H1 (cell line): Measurements from ENCODE around the gene AFAP1L1. TPM values are rescaled to one million over a fixed set of nuclear protein-coding genes. Genes with fewer than 3 reads are reported as not detected.

Source experiments
- CREB1 ChIP-seq: IDR thresholded peaks from 2 replicates; pipeline ENCODE4 v1.6.1; 2012; ENCODE audit warnings: inconsistent platforms
- POLR2AphosphoS5 ChIP-seq: IDR thresholded peaks from 2 replicates; pipeline ENCODE4 v1.6.1; 2011; ENCODE audit warnings: low read depth, low read length
- RBBP5 ChIP-seq: IDR thresholded peaks from 2 replicates; pipeline ENCODE4 v1.7.1; 2012; ENCODE audit warnings: low read depth, mild to moderate bottlenecking, inconsistent platforms, low read length, moderate library complexity, borderline replicate concordance
- RFX5 ChIP-seq: IDR thresholded peaks from 2 replicates; pipeline ENCODE4 v1.6.1; 2011; ENCODE audit warnings: low read depth, low read length, improper control_type of control experiment, borderline replicate concordance
- SP4 ChIP-seq: IDR thresholded peaks from 2 replicates; pipeline ENCODE4 v1.6.1; 2012; ENCODE audit warnings: low read length, inconsistent platforms
- TAF7 ChIP-seq: optimal IDR thresholded peaks from 2 replicates; pipeline ENCODE3; 2011; ENCODE audit warnings: low read depth, mild to moderate bottlenecking, inconsistent platforms, low read length, moderate library complexity, borderline replicate concordance
- polyA plus RNA-seq, 7 experiments: library from polyadenylated mRNA; depleted of rRNA in 3 of 7; stranded (reverse) in 5 of 7; unstranded in 2 of 7; fragments of >200 nt in 5 of 7; fragments of 200-250 nt in 2 of 7; gene quantifications; 1 replicate in 5 of 7; 2 replicates in 1 of 7; 4 replicates in 1 of 7; pipeline versions ENCODE4 v1.2.1 to v1.2.3, GENCODE V29; 2011 to 2013; ENCODE audit warnings: missing spikeins in 2 of 7, mixed read lengths in 2 of 7
- total RNA-seq: library from RNA; stranded (reverse); fragmentation: NEBNext Ultra II Directional; extraction: Animal tissue kit (Norgen Biotek cat#: 25700); gene quantifications from 2 replicates; pipeline ENCODE4 v1.2.1, GENCODE V29; 2021
- TF ChIP-seq, protein P1 (sequence below): fragments of 300-600 bp; sonication (generic); IDR thresholded peaks from 2 replicates; pipeline ENCODE4 v1.7.1; 2012; ENCODE audit warnings: low read length, moderate library complexity, mild to moderate bottlenecking, inconsistent platforms; ENCODE audit not compliant: insufficient replicate concordance

The AFAP1L1 gene
- total and polyA plus RNA-seq, 2 of the 8 experiments (the other 6 are each of a cell fraction or from before 2014, with no cell fraction given) = 0.79 to 4.7 TPM

- no peak for TF ChIP-seq RBBP5
- TF ChIP-seq, protein P1, sequence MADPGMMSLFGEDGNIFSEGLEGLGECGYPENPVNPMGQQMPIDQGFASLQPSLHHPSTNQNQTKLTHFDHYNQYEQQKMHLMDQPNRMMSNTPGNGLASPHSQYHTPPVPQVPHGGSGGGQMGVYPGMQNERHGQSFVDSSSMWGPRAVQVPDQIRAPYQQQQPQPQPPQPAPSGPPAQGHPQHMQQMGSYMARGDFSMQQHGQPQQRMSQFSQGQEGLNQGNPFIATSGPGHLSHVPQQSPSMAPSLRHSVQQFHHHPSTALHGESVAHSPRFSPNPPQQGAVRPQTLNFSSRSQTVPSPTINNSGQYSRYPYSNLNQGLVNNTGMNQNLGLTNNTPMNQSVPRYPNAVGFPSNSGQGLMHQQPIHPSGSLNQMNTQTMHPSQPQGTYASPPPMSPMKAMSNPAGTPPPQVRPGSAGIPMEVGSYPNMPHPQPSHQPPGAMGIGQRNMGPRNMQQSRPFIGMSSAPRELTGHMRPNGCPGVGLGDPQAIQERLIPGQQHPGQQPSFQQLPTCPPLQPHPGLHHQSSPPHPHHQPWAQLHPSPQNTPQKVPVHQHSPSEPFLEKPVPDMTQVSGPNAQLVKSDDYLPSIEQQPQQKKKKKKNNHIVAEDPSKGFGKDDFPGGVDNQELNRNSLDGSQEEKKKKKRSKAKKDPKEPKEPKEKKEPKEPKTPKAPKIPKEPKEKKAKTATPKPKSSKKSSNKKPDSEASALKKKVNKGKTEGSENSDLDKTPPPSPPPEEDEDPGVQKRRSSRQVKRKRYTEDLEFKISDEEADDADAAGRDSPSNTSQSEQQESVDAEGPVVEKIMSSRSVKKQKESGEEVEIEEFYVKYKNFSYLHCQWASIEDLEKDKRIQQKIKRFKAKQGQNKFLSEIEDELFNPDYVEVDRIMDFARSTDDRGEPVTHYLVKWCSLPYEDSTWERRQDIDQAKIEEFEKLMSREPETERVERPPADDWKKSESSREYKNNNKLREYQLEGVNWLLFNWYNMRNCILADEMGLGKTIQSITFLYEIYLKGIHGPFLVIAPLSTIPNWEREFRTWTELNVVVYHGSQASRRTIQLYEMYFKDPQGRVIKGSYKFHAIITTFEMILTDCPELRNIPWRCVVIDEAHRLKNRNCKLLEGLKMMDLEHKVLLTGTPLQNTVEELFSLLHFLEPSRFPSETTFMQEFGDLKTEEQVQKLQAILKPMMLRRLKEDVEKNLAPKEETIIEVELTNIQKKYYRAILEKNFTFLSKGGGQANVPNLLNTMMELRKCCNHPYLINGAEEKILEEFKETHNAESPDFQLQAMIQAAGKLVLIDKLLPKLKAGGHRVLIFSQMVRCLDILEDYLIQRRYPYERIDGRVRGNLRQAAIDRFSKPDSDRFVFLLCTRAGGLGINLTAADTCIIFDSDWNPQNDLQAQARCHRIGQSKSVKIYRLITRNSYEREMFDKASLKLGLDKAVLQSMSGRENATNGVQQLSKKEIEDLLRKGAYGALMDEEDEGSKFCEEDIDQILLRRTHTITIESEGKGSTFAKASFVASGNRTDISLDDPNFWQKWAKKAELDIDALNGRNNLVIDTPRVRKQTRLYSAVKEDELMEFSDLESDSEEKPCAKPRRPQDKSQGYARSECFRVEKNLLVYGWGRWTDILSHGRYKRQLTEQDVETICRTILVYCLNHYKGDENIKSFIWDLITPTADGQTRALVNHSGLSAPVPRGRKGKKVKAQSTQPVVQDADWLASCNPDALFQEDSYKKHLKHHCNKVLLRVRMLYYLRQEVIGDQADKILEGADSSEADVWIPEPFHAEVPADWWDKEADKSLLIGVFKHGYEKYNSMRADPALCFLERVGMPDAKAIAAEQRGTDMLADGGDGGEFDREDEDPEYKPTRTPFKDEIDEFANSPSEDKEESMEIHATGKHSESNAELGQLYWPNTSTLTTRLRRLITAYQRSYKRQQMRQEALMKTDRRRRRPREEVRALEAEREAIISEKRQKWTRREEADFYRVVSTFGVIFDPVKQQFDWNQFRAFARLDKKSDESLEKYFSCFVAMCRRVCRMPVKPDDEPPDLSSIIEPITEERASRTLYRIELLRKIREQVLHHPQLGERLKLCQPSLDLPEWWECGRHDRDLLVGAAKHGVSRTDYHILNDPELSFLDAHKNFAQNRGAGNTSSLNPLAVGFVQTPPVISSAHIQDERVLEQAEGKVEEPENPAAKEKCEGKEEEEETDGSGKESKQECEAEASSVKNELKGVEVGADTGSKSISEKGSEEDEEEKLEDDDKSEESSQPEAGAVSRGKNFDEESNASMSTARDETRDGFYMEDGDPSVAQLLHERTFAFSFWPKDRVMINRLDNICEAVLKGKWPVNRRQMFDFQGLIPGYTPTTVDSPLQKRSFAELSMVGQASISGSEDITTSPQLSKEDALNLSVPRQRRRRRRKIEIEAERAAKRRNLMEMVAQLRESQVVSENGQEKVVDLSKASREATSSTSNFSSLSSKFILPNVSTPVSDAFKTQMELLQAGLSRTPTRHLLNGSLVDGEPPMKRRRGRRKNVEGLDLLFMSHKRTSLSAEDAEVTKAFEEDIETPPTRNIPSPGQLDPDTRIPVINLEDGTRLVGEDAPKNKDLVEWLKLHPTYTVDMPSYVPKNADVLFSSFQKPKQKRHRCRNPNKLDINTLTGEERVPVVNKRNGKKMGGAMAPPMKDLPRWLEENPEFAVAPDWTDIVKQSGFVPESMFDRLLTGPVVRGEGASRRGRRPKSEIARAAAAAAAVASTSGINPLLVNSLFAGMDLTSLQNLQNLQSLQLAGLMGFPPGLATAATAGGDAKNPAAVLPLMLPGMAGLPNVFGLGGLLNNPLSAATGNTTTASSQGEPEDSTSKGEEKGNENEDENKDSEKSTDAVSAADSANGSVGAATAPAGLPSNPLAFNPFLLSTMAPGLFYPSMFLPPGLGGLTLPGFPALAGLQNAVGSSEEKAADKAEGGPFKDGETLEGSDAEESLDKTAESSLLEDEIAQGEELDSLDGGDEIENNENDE = no peak
- TF ChIP-seq RFX5 = no peak
- TF ChIP-seq CREB1 = no peak
- TF ChIP-seq POLR2AphosphoS5 = no peak
- TF ChIP-seq TAF7 = no peak
- no peak for TF ChIP-seq SP4
These were observed 14.5 kb upstream of the AFAP1L1 start (continued) for GRCh38 chr5:149257131-149257530.
